K562 (cell line): ENCODE measurements around the gene CDHR2. TPM values are rescaled to one million over a fixed set of nuclear protein-coding genes. Genes with fewer than 3 reads are reported as not detected.

Experiments used
- ARNT ChIP-seq, 2 experiments: fragments of 450-650 bp; IDR thresholded peaks; 2 replicates each; pipeline ENCODE4 v1.6.1; 2016; ENCODE audit warnings: mild to moderate bottlenecking in 1 of 2
- CEBPG ChIP-seq, 3 experiments: fragments of 200-800 bp in 1 of 3; sonication (Bioruptor generic) in 1 of 3; sonication (generic) in 1 of 3; formaldehyde crosslinking in 1 of 3; IDR thresholded peaks in 2 of 3; conservative IDR thresholded peaks in 1 of 3; 2 replicates each; pipeline versions ENCODE4 v1.6.1 to v1.8.0; 2016 to 2022; ENCODE audit warnings: missing compliant biosample characterization in 2 of 3, missing genetic modification characterization in 2 of 3, mild to moderate bottlenecking in 1 of 3, missing genetic modification reagents in 1 of 3
- CTCFL ChIP-seq: IDR thresholded peaks from 2 replicates; pipeline ENCODE4 v1.6.1; 2011; ENCODE audit warnings: borderline replicate concordance, low read depth, mild to moderate bottlenecking, moderate library complexity, low read length; ENCODE audit not compliant: insufficient read depth, poor library complexity, severe bottlenecking
- KAT8 ChIP-seq: fragments of 450-650 bp; IDR thresholded peaks from 2 replicates; pipeline ENCODE4 v1.6.1; 2016; ENCODE audit warnings: low read depth, mild to moderate bottlenecking
- MEF2A ChIP-seq: IDR thresholded peaks from 2 replicates; pipeline ENCODE4 v1.6.1; 2011; ENCODE audit warnings: low read depth, mild to moderate bottlenecking, low read length, moderate library complexity; ENCODE audit not compliant: control insufficient read depth
- NR4A1 ChIP-seq, 2 experiments: fragments of 250-450 bp in 1 of 2; fragments of 450-650 bp in 1 of 2; sonication (Bioruptor Pico) in 1 of 2; IDR thresholded peaks; 2 replicates each; pipeline versions ENCODE4 v1.4.0 to v1.6.1; 2016 to 2020; ENCODE audit warnings: mild to moderate bottlenecking in 2 of 2, missing compliant biosample characterization in 1 of 2, missing genetic modification characterization in 1 of 2, moderate library complexity in 1 of 2
- POLR2A ChIP-seq: fragments of 450-650 bp; conservative IDR thresholded peaks from 2 replicates; pipeline ENCODE4 v1.6.1; 2016
- SIRT6 ChIP-seq: IDR thresholded peaks from one replicate; pipeline ENCODE4 v1.6.1; 2012; ENCODE audit warnings: low read depth, mild to moderate bottlenecking, control low read depth, inconsistent platforms, low read length, moderate library complexity
- SMAD4 ChIP-seq: fragments of 250-450 bp; sonication (Bioruptor Pico); conservative IDR thresholded peaks from 2 replicates; pipeline ENCODE4 v1.8.0; 2021; ENCODE audit warnings: inconsistent platforms, mild to moderate bottlenecking, moderate library complexity
- SP1 ChIP-seq: sonication (generic); formaldehyde crosslinking; IDR thresholded peaks from 2 replicates; pipeline ENCODE4 v1.8.1; 2022; ENCODE audit warnings: mild to moderate bottlenecking, missing genetic modification reagents
- ZNF23 ChIP-seq: fragments of 250-450 bp; sonication (Bioruptor Pico); IDR thresholded peaks from 2 replicates; pipeline ENCODE4 v1.4.0; 2020; ENCODE audit warnings: mild to moderate bottlenecking
- ZNF239 ChIP-seq: fragments of 250-450 bp; sonication (Bioruptor Pico); IDR thresholded peaks from 2 replicates; pipeline ENCODE4 v1.4.0; 2020; ENCODE audit warnings: mild to moderate bottlenecking
- ZNF395 ChIP-seq: fragments of 200-800 bp; sonication (Bioruptor generic); IDR thresholded peaks from 2 replicates; pipeline ENCODE4 v1.6.1; 2017; ENCODE audit warnings: missing genetic modification characterization, missing compliant biosample characterization
- ZNF551 ChIP-seq: fragments of 250-450 bp; sonication (Bioruptor Pico); IDR thresholded peaks from 2 replicates; pipeline ENCODE4 v1.5.0; 2021; ENCODE audit warnings: mild to moderate bottlenecking, moderate library complexity
- polyA plus RNA-seq, 8 experiments: library from polyadenylated mRNA; depleted of rRNA in 4 of 8; stranded (reverse) in 5 of 8; unstranded in 3 of 8; fragments of >200 nt; fragmentation: Nextera tagmentation in 2 of 8; fragmentation: Illumina TruSeq in 1 of 8; extraction: Ambion mirVana in 2 of 8; extraction: Trizol in 1 of 8; gene quantifications; 2 replicates each; pipeline versions ENCODE4 v1.2.1 to v1.2.3, GENCODE V29; 2011 to 2014; ENCODE audit warnings: inconsistent platforms in 1 of 8, missing spikeins in 1 of 8
- total RNA-seq, 7 experiments: library from RNA; depleted of rRNA in 6 of 7; stranded (reverse); fragments of >200 nt in 6 of 7; fragmentation: Illumina TruSeq in 2 of 7; extraction: Trizol in 2 of 7; gene quantifications; 2 replicates each; pipeline versions ENCODE4 v1.2.1 to v1.2.3, GENCODE V29; 2011 to 2021; ENCODE audit warnings: low replicate concordance in 1 of 7
- TF ChIP-seq, protein P1 (sequence below), 2 experiments: fragments of 450-650 bp; IDR thresholded peaks; 2 replicates each; pipeline ENCODE4 v1.6.1; 2016; ENCODE audit warnings: mild to moderate bottlenecking in 2 of 2, borderline replicate concordance in 1 of 2, low read depth in 1 of 2, moderate library complexity in 1 of 2

The CDHR2 gene
- total and polyA plus RNA-seq, 9 of the 15 experiments (the other 6 are each of a cell fraction or from before 2014, with no cell fraction given), result 0.01 to 0.62 (median 0.09) TPM; not detected in 2

- TF ChIP-seq, protein P1, sequence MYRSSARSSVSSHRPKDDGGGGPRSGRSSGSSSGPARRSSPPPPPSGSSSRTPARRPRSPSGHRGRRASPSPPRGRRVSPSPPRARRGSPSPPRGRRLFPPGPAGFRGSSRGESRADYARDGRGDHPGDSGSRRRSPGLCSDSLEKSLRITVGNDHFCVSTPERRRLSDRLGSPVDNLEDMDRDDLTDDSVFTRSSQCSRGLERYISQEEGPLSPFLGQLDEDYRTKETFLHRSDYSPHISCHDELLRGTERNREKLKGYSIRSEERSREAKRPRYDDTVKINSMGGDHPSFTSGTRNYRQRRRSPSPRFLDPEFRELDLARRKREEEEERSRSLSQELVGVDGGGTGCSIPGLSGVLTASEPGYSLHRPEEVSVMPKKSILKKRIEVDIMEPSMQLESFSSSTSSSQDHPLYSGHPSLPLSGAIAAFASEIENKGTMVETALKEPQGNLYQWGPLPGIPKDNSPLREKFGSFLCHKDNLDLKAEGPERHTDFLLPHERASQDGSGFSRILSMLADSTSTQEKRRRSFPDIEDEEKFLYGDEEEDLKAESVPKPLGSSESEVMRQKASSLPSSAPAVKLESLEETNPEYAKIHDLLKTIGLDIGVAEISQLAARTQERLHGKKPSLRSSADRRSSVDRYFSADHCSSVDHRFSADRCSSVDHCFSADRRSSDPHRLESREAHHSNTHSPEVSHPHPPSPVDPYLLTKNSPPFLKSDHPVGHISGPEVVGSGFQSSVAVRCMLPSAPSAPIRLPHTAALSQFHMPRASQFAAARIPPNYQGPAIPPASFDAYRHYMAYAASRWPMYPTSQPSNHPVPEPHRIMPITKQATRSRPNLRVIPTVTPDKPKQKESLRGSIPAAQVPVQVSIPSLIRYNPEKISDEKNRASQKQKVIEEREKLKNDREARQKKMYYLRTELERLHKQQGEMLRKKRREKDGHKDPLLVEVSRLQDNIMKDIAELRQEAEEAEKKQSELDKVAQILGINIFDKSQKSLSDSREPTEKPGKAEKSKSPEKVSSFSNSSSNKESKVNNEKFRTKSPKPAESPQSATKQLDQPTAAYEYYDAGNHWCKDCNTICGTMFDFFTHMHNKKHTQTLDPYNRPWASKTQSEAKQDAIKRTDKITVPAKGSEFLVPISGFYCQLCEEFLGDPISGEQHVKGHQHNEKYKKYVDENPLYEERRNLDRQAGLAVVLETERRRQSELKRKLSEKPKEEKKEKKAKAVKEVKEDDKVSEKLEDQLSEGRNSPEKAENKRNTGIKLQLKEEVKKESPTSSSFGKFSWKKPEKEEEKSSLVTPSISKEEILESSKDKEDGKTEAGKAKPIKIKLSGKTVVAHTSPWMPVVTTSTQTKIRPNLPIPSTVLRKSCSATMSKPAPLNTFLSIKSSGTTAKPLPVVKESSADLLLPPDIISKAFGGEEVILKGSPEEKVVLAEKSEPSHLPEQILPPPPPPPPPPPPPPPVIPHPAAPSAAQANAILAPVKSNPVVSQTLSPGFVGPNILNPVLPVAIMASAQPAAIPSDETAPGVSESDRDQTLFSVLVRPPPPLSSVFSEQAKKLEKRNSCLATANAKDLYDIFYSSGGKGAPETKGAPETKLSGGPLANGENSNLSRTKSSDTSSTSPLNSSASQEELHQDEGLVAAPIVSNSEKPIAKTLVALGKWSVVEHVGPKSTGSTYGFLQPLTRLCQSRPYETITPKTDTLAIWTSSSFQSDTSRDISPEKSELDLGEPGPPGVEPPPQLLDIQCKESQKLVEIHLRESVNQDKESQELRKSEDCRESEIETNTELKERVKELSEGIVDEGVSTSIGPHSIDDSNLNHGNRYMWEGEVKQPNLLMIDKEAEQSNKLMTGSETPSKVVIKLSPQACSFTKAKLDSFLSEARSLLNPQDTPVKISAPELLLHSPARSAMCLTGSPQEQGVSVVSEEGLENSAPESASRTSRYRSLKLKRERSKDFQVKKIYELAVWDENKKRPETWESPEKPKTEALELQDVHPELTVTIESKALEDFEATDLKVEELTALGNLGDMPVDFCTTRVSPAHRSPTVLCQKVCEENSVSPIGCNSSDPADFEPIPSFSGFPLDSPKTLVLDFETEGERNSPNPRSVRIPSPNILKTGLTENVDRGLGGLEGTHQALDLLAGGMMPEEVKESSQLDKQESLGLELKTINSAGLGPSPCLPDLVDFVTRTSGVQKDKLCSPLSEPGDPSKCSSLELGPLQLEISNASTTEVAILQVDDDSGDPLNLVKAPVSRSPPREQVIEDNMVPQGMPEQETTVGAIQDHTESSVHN (IDR thresholded peaks at IDR 0.05; ENCODE audit: borderline replicate concordance in 1 of 2, low read depth in 1 of 2), result no peak
- TF ChIP-seq SP1 (CRISPR knock-in tag), result no peak
- TF ChIP-seq POLR2A, result no peak
- TF ChIP-seq ZNF23 (CRISPR knock-in tag), result no peak
- peak; percentile 82 for TF ChIP-seq ZNF239 (CRISPR knock-in tag)
- TF ChIP-seq SIRT6, result no peak
- no peak for TF ChIP-seq NR4A1 (CRISPR knock-in tag; IDR thresholded peaks at IDR 0.05)
- TF ChIP-seq NR4A1 (tag; IDR thresholded peaks at IDR 0.05), result peak; percentile 54; the same call in 1 of the 2 replicates
- TF ChIP-seq CEBPG (CRISPR knock-in tag; IDR thresholded peaks at IDR 0.05), result peak; percentile 98
- peak; percentile 61 to 93 for TF ChIP-seq CEBPG (tag; conservative IDR thresholded peaks at IDR 0.05 in 1 of 2, IDR thresholded peaks at IDR 0.05 in 1 of 2)
- TF ChIP-seq SMAD4 (CRISPR knock-in tag), result peak; percentile 94
- no peak for TF ChIP-seq ZNF551 (CRISPR knock-in tag)
- no peak for TF ChIP-seq ARNT (IDR thresholded peaks at IDR 0.05)
- TF ChIP-seq MEF2A, result no peak
- TF ChIP-seq ZNF395, result peak; percentile 90
- TF ChIP-seq KAT8, result no peak
- no peak for TF ChIP-seq CTCFL
These were observed 8.7 kb upstream of the CDHR2 start (continued) for GRCh38 chr5:176540476-176540899.
